ENCODE results near the gene C22orf31. TPM values are rescaled to one million over a fixed set of nuclear protein-coding genes. Genes with fewer than 3 reads are reported as not detected.

Gene C22orf31
- total RNA-seq, 1 experiment from 2014 or later = not detected

- no TSS peak for BruUV-seq (replicated peaks)
- H3K36me3 ChIP-seq (ENCODE audit: low read depth, low read length) = no peaks in the 10 kb centered on the region
- no peak overlapping the region for H3K4me3 ChIP-seq (ENCODE audit: low read length)
- H3K79me2 ChIP-seq (ENCODE audit: low read length) = no peaks in the 10 kb centered on the region
- H3K9ac ChIP-seq (ENCODE audit: low read length) = no peak overlapping the region
- no peak overlapping the region for H3K27ac ChIP-seq (ENCODE audit: low read length)
- ATAC-seq (no peak), DNase-seq (no peak)
- intact Hi-C loops (cut with micrococcal nuclease) = no loop called here
- no peaks in the 10 kb centered on the region for H3F3A ChIP-seq (ENCODE audit: low read length, unreplicated experiment)
- H3K27me3 ChIP-seq (ENCODE audit: low read length) = no peaks in the 10 kb centered on the region
- no peaks in the 10 kb centered on the region for H3K9me2 ChIP-seq (replicated peaks; ENCODE audit: low read length)
- TF ChIP-seq EZH2 (IDR thresholded peaks at IDR 0.05; ENCODE audit: low read length, unreplicated experiment) (no peak), EZH2phosphoT487 (IDR thresholded peaks at IDR 0.05; ENCODE audit: borderline replicate concordance, low read length) (no peak), CTCF (conservative IDR thresholded peaks at IDR 0.05; ENCODE audit: low read depth, low read length) (no peak)
- CTCF ChIA-PET = no interaction called here
- H3K4me2 ChIP-seq (ENCODE audit: low read length) = no peak overlapping the region
- no peak overlapping the region for H2AFZ ChIP-seq (ENCODE audit: low read length)
- H3K9me3 ChIP-seq (ENCODE audit: low read length) = no peaks in the 10 kb centered on the region
- POLR2A ChIA-PET (ENCODE audit: unreplicated experiment) = no interaction called here
- H3K4me1 ChIP-seq (ENCODE audit: insufficient read depth, low read length) = peaks cover 10% of the 10 kb centered on the region; the same call in 1 of the 2 replicates
- no peaks in the 10 kb centered on the region for H4K20me1 ChIP-seq (ENCODE audit: low read length)
Observed at GRCh38 chr22:29082826-29083545, 21.4 kb upstream of the C22orf31 start.

- TF ChIP-seq CTCF (conservative IDR thresholded peaks at IDR 0.05; ENCODE audit: low read depth, low read length) (no peak), EZH2phosphoT487 (IDR thresholded peaks at IDR 0.05; ENCODE audit: borderline replicate concordance, low read length) (no peak), EZH2 (IDR thresholded peaks at IDR 0.05; ENCODE audit: low read length, unreplicated experiment) (no peak)
- Histone ChIP-seq H3K9me3 (ENCODE audit: low read length) (no peaks in the 10 kb centered on the region), H4K20me1 (ENCODE audit: low read length) (no peaks in the 10 kb centered on the region), H3K4me1 (ENCODE audit: insufficient read depth, low read length) (peaks cover 10% of the 10 kb centered on the region; the same call in 1 of the 2 replicates), H3F3A (ENCODE audit: low read length, unreplicated experiment) (no peaks in the 10 kb centered on the region), H3K4me3 (ENCODE audit: low read length) (no peak overlapping the region), H3K79me2 (ENCODE audit: low read length) (no peaks in the 10 kb centered on the region), H3K9ac (ENCODE audit: low read length) (no peak overlapping the region), H3K36me3 (ENCODE audit: low read depth, low read length) (no peaks in the 10 kb centered on the region), H2AFZ (ENCODE audit: low read length) (no peak overlapping the region), H3K4me2 (ENCODE audit: low read length) (no peak overlapping the region), H3K27me3 (ENCODE audit: low read length) (no peaks in the 10 kb centered on the region), H3K27ac (ENCODE audit: low read length) (no peak overlapping the region), H3K9me2 (replicated peaks; ENCODE audit: low read length) (no peaks in the 10 kb centered on the region)
- intact Hi-C loops (cut with micrococcal nuclease) = no loop called here
- BruUV-seq (replicated peaks) = no TSS peak
- DNase-seq (no peak), ATAC-seq (no peak)
- ChIA-PET CTCF (no interaction called here), POLR2A (ENCODE audit: unreplicated experiment) (no interaction called here)
Observed at GRCh38 chr22:29081517-29082236, 20.0 kb upstream of the C22orf31 start.
